ENCODE data around the gene ZG16. TPM values are rescaled to one million over a fixed set of nuclear protein-coding genes. Genes with fewer than 3 reads are reported as not detected.

Gene ZG16
- total and polyA plus RNA-seq, 2 experiments from 2014 or later, result 2.7 to 3.0 TPM

- under 1% methylated on average over 63 of the region's 70 CpGs for WGBS (ENCODE audit: low lambda C conversion rate, missing lambda C conversion rate)
- Histone ChIP-seq H2AFZ (peak within 1 kb of the TSS; percentile 59), H3K36me3 (replicated peaks; ENCODE audit: insufficient read depth, low read depth) (no peaks in the 10 kb centered on the region), H3K9me2 (replicated peaks; ENCODE audit: insufficient read depth) (no peaks in the 10 kb centered on the region), H4K20me1 (ENCODE audit: insufficient read depth, poor library complexity, severe bottlenecking) (no peaks in the 10 kb centered on the region), H3K4me2 (peak within 1 kb of the TSS; percentile 87), H3K27ac (peak within 1 kb of the TSS; percentile 93), H3K27me3 (no peaks in the 10 kb centered on the region), H3K4me1 (ENCODE audit: insufficient read depth) (peaks cover 27% of the 10 kb centered on the region), H3K79me2 (peaks cover 53% of the 10 kb centered on the region), H3K4me3 (peak within 1 kb of the TSS; percentile 42), H3K9me3 (ENCODE audit: low read depth) (no peaks in the 10 kb centered on the region)
- TF ChIP-seq, protein P1, sequence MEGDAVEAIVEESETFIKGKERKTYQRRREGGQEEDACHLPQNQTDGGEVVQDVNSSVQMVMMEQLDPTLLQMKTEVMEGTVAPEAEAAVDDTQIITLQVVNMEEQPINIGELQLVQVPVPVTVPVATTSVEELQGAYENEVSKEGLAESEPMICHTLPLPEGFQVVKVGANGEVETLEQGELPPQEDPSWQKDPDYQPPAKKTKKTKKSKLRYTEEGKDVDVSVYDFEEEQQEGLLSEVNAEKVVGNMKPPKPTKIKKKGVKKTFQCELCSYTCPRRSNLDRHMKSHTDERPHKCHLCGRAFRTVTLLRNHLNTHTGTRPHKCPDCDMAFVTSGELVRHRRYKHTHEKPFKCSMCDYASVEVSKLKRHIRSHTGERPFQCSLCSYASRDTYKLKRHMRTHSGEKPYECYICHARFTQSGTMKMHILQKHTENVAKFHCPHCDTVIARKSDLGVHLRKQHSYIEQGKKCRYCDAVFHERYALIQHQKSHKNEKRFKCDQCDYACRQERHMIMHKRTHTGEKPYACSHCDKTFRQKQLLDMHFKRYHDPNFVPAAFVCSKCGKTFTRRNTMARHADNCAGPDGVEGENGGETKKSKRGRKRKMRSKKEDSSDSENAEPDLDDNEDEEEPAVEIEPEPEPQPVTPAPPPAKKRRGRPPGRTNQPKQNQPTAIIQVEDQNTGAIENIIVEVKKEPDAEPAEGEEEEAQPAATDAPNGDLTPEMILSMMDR (IDR thresholded peaks at IDR 0.05; ENCODE audit: poor library complexity), result peak; percentile 98
- TF ChIP-seq EZH2phosphoT487 (IDR thresholded peaks at IDR 0.05; ENCODE audit: low read depth, severe bottlenecking, unreplicated experiment) (no peak), EZH2 (IDR thresholded peaks at IDR 0.05; ENCODE audit: borderline replicate concordance) (no peak)
- peak; percentile 99 for DNase-seq (ENCODE audit: low spot score)
Measured at GRCh38 chr16:29815793-29816693, 38.0 kb downstream of the ZG16 start, which contains the start of gene PAGR1. PAGR1 (plus strand) TSS chr16:29816152; CDS start chr16:29816526, 374 bp downstream.

GRCh38 chr16:29816694-29817441, 38.8 kb downstream of the ZG16 start:
- Histone ChIP-seq H3K9me2 (replicated peaks; ENCODE audit: insufficient read depth) (no peaks in the 10 kb centered on the region), H3K4me3 (peak overlapping the region; percentile 42), H3K36me3 (replicated peaks; ENCODE audit: insufficient read depth, low read depth) (no peaks in the 10 kb centered on the region), H3K79me2 (peaks cover 56% of the 10 kb centered on the region), H4K20me1 (ENCODE audit: insufficient read depth, poor library complexity, severe bottlenecking) (no peaks in the 10 kb centered on the region), H2AFZ (peak overlapping the region; percentile 59), H3K9me3 (ENCODE audit: low read depth) (no peaks in the 10 kb centered on the region), H3K4me1 (ENCODE audit: insufficient read depth) (peaks cover 35% of the 10 kb centered on the region), H3K4me2 (peak overlapping the region; percentile 87), H3K27me3 (no peaks in the 10 kb centered on the region), H3K27ac (peak overlapping the region; percentile 93)
- 3% methylated on average over 27 of the region's 37 CpGs for WGBS (ENCODE audit: low lambda C conversion rate, missing lambda C conversion rate)
- TF ChIP-seq EZH2 (IDR thresholded peaks at IDR 0.05; ENCODE audit: borderline replicate concordance) (no peak), EZH2phosphoT487 (IDR thresholded peaks at IDR 0.05; ENCODE audit: low read depth, severe bottlenecking, unreplicated experiment) (no peak)
- TF ChIP-seq, protein P1 (IDR thresholded peaks at IDR 0.05; ENCODE audit: poor library complexity), result no peak
- peak; percentile 73 for DNase-seq (ENCODE audit: low spot score)

DNA sequence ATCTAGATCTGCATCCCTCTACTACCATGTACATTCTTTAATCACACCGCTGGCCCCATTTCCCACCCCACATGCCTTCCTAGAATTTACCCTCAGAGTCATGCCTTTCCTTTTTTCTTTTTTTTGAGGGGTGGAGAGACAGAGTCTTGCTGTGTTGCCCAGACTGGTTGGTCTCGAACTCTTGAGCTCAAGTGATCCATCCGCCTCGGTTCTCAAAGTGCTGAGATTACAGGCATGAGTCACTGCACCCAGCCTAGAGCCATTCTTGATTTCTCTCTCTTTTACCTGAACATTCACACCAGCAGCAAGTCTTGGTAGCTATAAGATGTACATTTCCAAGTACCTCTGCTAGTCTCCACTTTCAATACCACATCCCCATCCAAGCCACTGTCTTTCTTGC, 40.0 kb downstream of the ZG16 start:
- Histone ChIP-seq H3K4me2 (peak overlapping the region; percentile 87), H3K27me3 (no peaks in the 10 kb centered on the region), H3K4me1 (ENCODE audit: insufficient read depth) (peaks cover 44% of the 10 kb centered on the region), H3K27ac (no peak overlapping the region), H4K20me1 (ENCODE audit: insufficient read depth, poor library complexity, severe bottlenecking) (peaks cover 3% of the 10 kb centered on the region), H3K79me2 (peaks cover 63% of the 10 kb centered on the region), H3K9me2 (replicated peaks; ENCODE audit: insufficient read depth) (no peaks in the 10 kb centered on the region), H3K9me3 (ENCODE audit: low read depth) (no peaks in the 10 kb centered on the region), H2AFZ (no peak overlapping the region), H3K36me3 (replicated peaks; ENCODE audit: insufficient read depth, low read depth) (no peaks in the 10 kb centered on the region), H3K4me3 (no peak overlapping the region)
- DNase-seq (ENCODE audit: low spot score), result no peak
- WGBS (ENCODE audit: low lambda C conversion rate, missing lambda C conversion rate), result 84% methylated on average over 4 of the region's 4 CpGs
- no peak for TF ChIP-seq EZH2phosphoT487 (IDR thresholded peaks at IDR 0.05; ENCODE audit: low read depth, severe bottlenecking, unreplicated experiment)
- no peak for TF ChIP-seq EZH2 (IDR thresholded peaks at IDR 0.05; ENCODE audit: borderline replicate concordance)
- TF ChIP-seq, protein P1 (IDR thresholded peaks at IDR 0.05; ENCODE audit: poor library complexity), result no peak
